HepG2 (cell line): ENCODE measurements around the gene CBLB. TPM values are rescaled to one million over a fixed set of nuclear protein-coding genes. Genes with fewer than 3 reads are reported as not detected.

Experiments
- ATAC-seq: fragments of 200-7000 bp; cut with Tn5 transposase; 3 replicates; pipeline ENCODE4 v1.9.1; 2020; ENCODE audit warnings: mild to moderate bottlenecking, moderate library complexity
- BruUV-seq: library from RNA; stranded (reverse); fragments of 400-500 nt; replicated peaks from 2 replicates; lab custom pipeline; 2021; lab: Mats Ljungman, UMichigan
- CTCF ChIA-PET: fragments of 300-600 bp; formaldehyde crosslinking; extraction: SDS; loops from one replicate; lab custom pipeline; 2021; ENCODE audit warnings: low total read pairs, inconsistent platforms, low intra/inter-chr PET ratio; lab: Yijun Ruan, JAX
- POLR2A ChIA-PET: fragments of 350-600 bp; sonication (Branson Sonifier 250); formaldehyde crosslinking; loops from one replicate; lab custom pipeline; 2020; ENCODE audit warnings: antibody characterized with exemption, inconsistent platforms; lab: Yijun Ruan, JAX
- DNase-seq: peaks from one replicate; pipeline ENCODE4 v3.0.0-alpha.2; 2015; ENCODE audit warnings: low spot score
- FAIRE-seq: peaks from 3 replicates; lab custom pipeline; 2011; peaks lifted over from hg19 to GRCh38; lab: Jason Lieb, UNC
- H2AFZ ChIP-seq: one replicate; pipeline ENCODE4 v1.6.1; 2011; ENCODE audit warnings: low read length, inconsistent platforms
- H3K27ac ChIP-seq: fragments of 300-600 bp; 3 replicates; pipeline ENCODE4 v1.8.0; 2011; ENCODE audit warnings: mixed run types, mild to moderate bottlenecking, mixed read lengths, low read length, inconsistent platforms; ENCODE audit not compliant: insufficient read depth; ENCODE audit errors: extremely low read length
- H3K27me3 ChIP-seq, 2 experiments: fragments of 200-600 bp in 1 of 2; 2 replicates in 1 of 2; 3 replicates in 1 of 2; pipeline versions ENCODE4 v1.6.0 to v1.8.0; 2011; ENCODE audit warnings: low read length in 2 of 2, mild to moderate bottlenecking in 2 of 2, moderate library complexity in 2 of 2, inconsistent platforms in 1 of 2; ENCODE audit not compliant: insufficient read depth in 2 of 2, control insufficient read depth in 1 of 2
- H3K36me3 ChIP-seq, 2 experiments: fragments of 200-600 bp in 1 of 2; replicated peaks in 1 of 2; 2 replicates in 1 of 2; 3 replicates in 1 of 2; pipeline versions ENCODE4 v1.5.1 to v1.8.0; 2011; ENCODE audit warnings: low read length in 2 of 2, inconsistent platforms in 1 of 2; ENCODE audit not compliant: insufficient read depth in 2 of 2, control insufficient read depth in 1 of 2
- H3K4me1 ChIP-seq: 2 replicates; pipeline ENCODE4 v1.5.1; 2012; ENCODE audit warnings: low read length, inconsistent platforms; ENCODE audit not compliant: insufficient read depth
- H3K4me2 ChIP-seq: 2 replicates; pipeline ENCODE4 v1.6.0; 2011; ENCODE audit warnings: low read depth, low read length, inconsistent platforms
- H3K4me3 ChIP-seq, 3 experiments: fragments of 200-600 bp in 1 of 3; sonication (generic), shearing (Covaris generic) in 1 of 3; replicated peaks in 1 of 3; 2 replicates each; pipeline ENCODE4 v1.5.1; 2011 to 2016; ENCODE audit warnings: low read length in 3 of 3, inconsistent platforms in 2 of 3, low read depth in 2 of 3, mild to moderate bottlenecking in 2 of 3, control low read depth in 1 of 3, mixed read lengths in 1 of 3; ENCODE audit not compliant: insufficient read depth in 1 of 3
- H3K79me2 ChIP-seq: one replicate; pipeline ENCODE4 v1.6.1; 2011; ENCODE audit warnings: low read length, inconsistent platforms; ENCODE audit not compliant: insufficient read depth
- H3K9ac ChIP-seq: 2 replicates; pipeline ENCODE4 v1.6.0; 2011; ENCODE audit warnings: mild to moderate bottlenecking, low read depth, low read length, inconsistent platforms; ENCODE audit not compliant: insufficient read depth
- H3K9me3 ChIP-seq: 2 replicates; pipeline ENCODE4 v1.5.1; 2012; ENCODE audit warnings: mild to moderate bottlenecking, low read length
- H4K20me1 ChIP-seq: 2 replicates; pipeline ENCODE4 v1.6.0; 2011; ENCODE audit warnings: inconsistent platforms, mild to moderate bottlenecking, low read length, moderate library complexity; ENCODE audit not compliant: insufficient read depth
- CBFB ChIP-seq: sonication (generic); formaldehyde crosslinking; IDR thresholded peaks from 2 replicates; pipeline ENCODE4 v1.4.0; 2020; ENCODE audit warnings: missing genetic modification reagents
- ETV6 ChIP-seq: sonication (generic); formaldehyde crosslinking; conservative IDR thresholded peaks from 2 replicates; pipeline ENCODE4 v1.4.0; 2020; ENCODE audit warnings: missing genetic modification reagents
- GZF1 ChIP-seq: sonication (generic); formaldehyde crosslinking; IDR thresholded peaks from 2 replicates; pipeline ENCODE4 v1.5.1; 2020; ENCODE audit warnings: mild to moderate bottlenecking, missing genetic modification reagents
- HNRNPK ChIP-seq: fragments of 200-400 bp; formaldehyde crosslinking; IDR thresholded peaks from 2 replicates; pipeline ENCODE4 v1.6.1; 2018; ENCODE audit warnings: low read length, low read depth, moderate library complexity, mild to moderate bottlenecking; ENCODE audit not compliant: poor library complexity, severe bottlenecking
- PRMT3 ChIP-seq: sonication (generic); formaldehyde crosslinking; IDR thresholded peaks from 2 replicates; pipeline ENCODE4 v1.8.1; 2022; ENCODE audit warnings: low read depth, mild to moderate bottlenecking, moderate library complexity, missing genetic modification reagents, borderline replicate concordance
- REPIN1 ChIP-seq: sonication (generic); formaldehyde crosslinking; IDR thresholded peaks from 2 replicates; pipeline ENCODE4 v1.8.0; 2022; ENCODE audit warnings: missing genetic modification reagents, low read depth, mild to moderate bottlenecking, borderline replicate concordance
- TSC22D2 ChIP-seq: sonication (generic); formaldehyde crosslinking; IDR thresholded peaks from 2 replicates; pipeline ENCODE4 v1.5.1; 2020; ENCODE audit warnings: missing genetic modification reagents, mild to moderate bottlenecking, borderline replicate concordance
- ZBTB1 ChIP-seq: sonication (generic); formaldehyde crosslinking; IDR thresholded peaks from 2 replicates; pipeline ENCODE4 v1.4.0; 2020; ENCODE audit warnings: missing genetic modification reagents, borderline replicate concordance
- ZNF180 ChIP-seq: sonication (generic); formaldehyde crosslinking; IDR thresholded peaks from 2 replicates; pipeline ENCODE4 v1.4.0; 2020; ENCODE audit warnings: low read depth, missing genetic modification reagents, borderline replicate concordance
- ZNF350 ChIP-seq: sonication (generic); formaldehyde crosslinking; IDR thresholded peaks from 2 replicates; pipeline ENCODE4 v1.4.0; 2020; ENCODE audit warnings: mild to moderate bottlenecking, low read depth, missing genetic modification reagents, borderline replicate concordance
- ZNF354B ChIP-seq: sonication (generic); formaldehyde crosslinking; IDR thresholded peaks from 2 replicates; pipeline ENCODE4 v1.8.0; 2022; ENCODE audit warnings: mild to moderate bottlenecking, missing genetic modification reagents
- ZNF451 ChIP-seq: sonication (generic); formaldehyde crosslinking; IDR thresholded peaks from 2 replicates; pipeline ENCODE4 v1.5.0; 2020; ENCODE audit warnings: mild to moderate bottlenecking, missing genetic modification reagents
- ZNF616 ChIP-seq: sonication (generic); formaldehyde crosslinking; IDR thresholded peaks from 2 replicates; pipeline ENCODE4 v1.5.0; 2020; ENCODE audit warnings: low read depth, mild to moderate bottlenecking, missing genetic modification reagents
- ZNF644 ChIP-seq: IDR thresholded peaks from 2 replicates; pipeline ENCODE4 v1.6.1; 2016; ENCODE audit warnings: low read depth
- ZNF776 ChIP-seq: sonication (generic); formaldehyde crosslinking; IDR thresholded peaks from 2 replicates; pipeline ENCODE4 v1.4.0; 2020; ENCODE audit warnings: mild to moderate bottlenecking, missing genetic modification reagents
- ZNF780A ChIP-seq: sonication (generic); formaldehyde crosslinking; IDR thresholded peaks from 2 replicates; pipeline ENCODE4 v1.8.0; 2022; ENCODE audit warnings: mild to moderate bottlenecking, missing genetic modification reagents, moderate library complexity
- ZSCAN21 ChIP-seq: sonication (generic); formaldehyde crosslinking; IDR thresholded peaks from 2 replicates; pipeline ENCODE4 v1.8.0; 2022; ENCODE audit warnings: mild to moderate bottlenecking, missing genetic modification reagents, moderate library complexity, borderline replicate concordance
- in situ Hi-C: cut with HindIII; loops from 2 replicates; pipeline ENCODE4 v1.10.0; 2017; ENCODE audit warnings: low pct_unique_long_range_greater_than_20kb; ENCODE audit not compliant: extremely low pct_ligation_motif_present
- intact Hi-C: fragments of 100-400 bp; cut with micrococcal nuclease; formaldehyde crosslinking; loops from one replicate; pipeline ENCODE4 v1.10.0; 2022; ENCODE audit not compliant: unreplicated experiment
- polyA plus RNA-seq, 8 experiments: library from polyadenylated mRNA; depleted of rRNA in 3 of 8; stranded (reverse) in 7 of 8; unstranded in 1 of 8; fragments of >200 nt; fragmentation: Illumina TruSeq in 4 of 8; extraction: Trizol in 4 of 8; gene quantifications; 2 replicates each; pipeline versions ENCODE4 v1.2.1 to v1.2.3, GENCODE V29; 2011 to 2016; ENCODE audit warnings: low read depth in 4 of 8, missing spikeins in 1 of 8, mixed read lengths in 1 of 8; ENCODE audit not compliant: insufficient read depth in 1 of 8
- total RNA-seq, 5 experiments: library from RNA; depleted of rRNA; stranded (reverse); fragments of >200 nt; fragmentation: Illumina TruSeq; extraction: Trizol; gene quantifications; 2 replicates each; pipeline ENCODE4 v1.2.3, GENCODE V29; 2016; ENCODE audit warnings: low read depth in 1 of 5
- TF ChIP-seq, protein P1 (sequence below): sonication (generic); formaldehyde crosslinking; IDR thresholded peaks from 2 replicates; pipeline ENCODE4 v1.4.0; 2020; ENCODE audit warnings: missing genetic modification reagents

CBLB gene
- total and polyA plus RNA-seq, 2 of the 13 experiments (the other 11 are each of a cell fraction or from before 2014, with no cell fraction given) = 9.8 to 16.4 TPM

DNA sequence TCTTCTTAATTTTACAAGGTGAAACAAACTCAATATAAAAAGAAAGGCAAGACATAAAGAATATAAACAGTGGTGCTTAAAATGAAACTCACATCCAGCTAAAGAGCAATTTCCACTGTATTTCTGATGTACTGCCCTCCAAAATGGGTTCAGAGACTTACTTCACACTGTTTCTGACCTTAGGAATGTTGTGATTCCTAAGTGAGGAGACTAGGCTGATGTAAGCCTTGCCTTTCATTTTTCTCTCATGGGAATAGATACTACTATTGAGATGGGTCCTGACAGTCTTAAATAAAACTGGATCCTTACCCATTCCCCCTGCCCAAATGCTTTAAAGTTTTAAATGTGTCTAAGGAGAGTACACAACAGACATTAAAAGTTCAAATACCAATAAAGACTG, 86.9 kb downstream of the CBLB start:
- H3K27me3 ChIP-seq = no peaks in the 10 kb centered on the region; a peak in 1 of 5 replicates
- no peak overlapping the region for H3K9ac ChIP-seq
- in situ Hi-C loops (no loop called here), intact Hi-C loops (no loop called here)
- H3K4me3 ChIP-seq = no peak overlapping the region
- no peak overlapping the region for H3K4me2 ChIP-seq
- no peaks in the 10 kb centered on the region for H3K4me1 ChIP-seq
- H3K27ac ChIP-seq = no peak overlapping the region
- POLR2A ChIA-PET = no interaction called here
- H3K9me3 ChIP-seq = no peaks in the 10 kb centered on the region
- H2AFZ ChIP-seq = no peak overlapping the region
- no TSS peak for BruUV-seq
- TF ChIP-seq ZNF644 (CRISPR knock-in tag) = no peak
- TF ChIP-seq ZNF350 (CRISPR knock-in tag) = no peak
- TF ChIP-seq ZNF616 (CRISPR knock-in tag) = no peak
- no peak for TF ChIP-seq HNRNPK
- TF ChIP-seq ZNF180 (CRISPR knock-in tag) = no peak
- no peak for TF ChIP-seq CBFB (CRISPR knock-in tag)
- TF ChIP-seq ETV6 (CRISPR knock-in tag) = no peak
- TF ChIP-seq ZNF776 (CRISPR knock-in tag) = no peak
- TF ChIP-seq, protein P1, sequence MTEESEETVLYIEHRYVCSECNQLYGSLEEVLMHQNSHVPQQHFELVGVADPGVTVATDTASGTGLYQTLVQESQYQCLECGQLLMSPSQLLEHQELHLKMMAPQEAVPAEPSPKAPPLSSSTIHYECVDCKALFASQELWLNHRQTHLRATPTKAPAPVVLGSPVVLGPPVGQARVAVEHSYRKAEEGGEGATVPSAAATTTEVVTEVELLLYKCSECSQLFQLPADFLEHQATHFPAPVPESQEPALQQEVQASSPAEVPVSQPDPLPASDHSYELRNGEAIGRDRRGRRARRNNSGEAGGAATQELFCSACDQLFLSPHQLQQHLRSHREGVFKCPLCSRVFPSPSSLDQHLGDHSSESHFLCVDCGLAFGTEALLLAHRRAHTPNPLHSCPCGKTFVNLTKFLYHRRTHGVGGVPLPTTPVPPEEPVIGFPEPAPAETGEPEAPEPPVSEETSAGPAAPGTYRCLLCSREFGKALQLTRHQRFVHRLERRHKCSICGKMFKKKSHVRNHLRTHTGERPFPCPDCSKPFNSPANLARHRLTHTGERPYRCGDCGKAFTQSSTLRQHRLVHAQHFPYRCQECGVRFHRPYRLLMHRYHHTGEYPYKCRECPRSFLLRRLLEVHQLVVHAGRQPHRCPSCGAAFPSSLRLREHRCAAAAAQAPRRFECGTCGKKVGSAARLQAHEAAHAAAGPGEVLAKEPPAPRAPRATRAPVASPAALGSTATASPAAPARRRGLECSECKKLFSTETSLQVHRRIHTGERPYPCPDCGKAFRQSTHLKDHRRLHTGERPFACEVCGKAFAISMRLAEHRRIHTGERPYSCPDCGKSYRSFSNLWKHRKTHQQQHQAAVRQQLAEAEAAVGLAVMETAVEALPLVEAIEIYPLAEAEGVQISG (CRISPR knock-in tag) = no peak
- no peak for TF ChIP-seq TSC22D2 (CRISPR knock-in tag)
- TF ChIP-seq GZF1 = no peak
- no peak for TF ChIP-seq REPIN1
- no peak for TF ChIP-seq PRMT3 (CRISPR knock-in tag)
- TF ChIP-seq ZSCAN21 (CRISPR knock-in tag) = no peak
- TF ChIP-seq ZNF780A (CRISPR knock-in tag) = no peak
- TF ChIP-seq ZBTB1 (CRISPR knock-in tag) = no peak
- no peak for TF ChIP-seq ZNF354B (CRISPR knock-in tag)
- no peak for TF ChIP-seq ZNF451
- no peaks in the 10 kb centered on the region; a peak in 2 of 5 replicates for H3K36me3 ChIP-seq
- no peaks in the 10 kb centered on the region for H3K79me2 ChIP-seq
- FAIRE-seq (no peak), DNase-seq (no peak), ATAC-seq (no peak)
- peaks cover 12% of the 10 kb centered on the region; the same call in 1 of the 2 replicates for H4K20me1 ChIP-seq
- CTCF ChIA-PET = no interaction called here
